Mucosa of stomach (tissue), 1 donor: ENCODE data around the gene PSMG3.

Experiments used
- H3K27me3 ChIP-seq: one replicate; pipeline ENCODE4 v1.7.0; 2013; ENCODE audit warnings: mild to moderate bottlenecking, low read length; ENCODE audit not compliant: control insufficient read depth, insufficient read depth
- H3K36me3 ChIP-seq: one replicate; pipeline ENCODE4 v1.7.0; 2013; ENCODE audit warnings: low read length; ENCODE audit not compliant: control insufficient read depth, insufficient read depth
- H3K4me1 ChIP-seq: one replicate; pipeline ENCODE4 v1.7.0; 2013; ENCODE audit warnings: mild to moderate bottlenecking, low read length; ENCODE audit not compliant: control insufficient read depth, insufficient read depth
- H3K4me3 ChIP-seq: one replicate; pipeline ENCODE4 v1.7.0; 2013; ENCODE audit warnings: low read length
- H3K9ac ChIP-seq: one replicate; pipeline ENCODE4 v1.7.0; 2013; ENCODE audit warnings: mild to moderate bottlenecking, low read length, moderate library complexity
- H3K9me3 ChIP-seq: one replicate; pipeline ENCODE4 v1.7.0; 2013; ENCODE audit warnings: mild to moderate bottlenecking, low read length, moderate library complexity; ENCODE audit not compliant: control insufficient read depth
- donor health status: Pancreatic carcinoma.

The PSMG3 gene

GRCh38 chr7:1558841-1559625, 10.8 kb downstream of the PSMG3 start:
- Histone ChIP-seq H3K4me3 (no peak overlapping the region), H3K9ac (peak overlapping the region; percentile 31), H3K4me1 (peaks cover 52% of the 10 kb centered on the region), H3K36me3 (no peaks in the 10 kb centered on the region), H3K27me3 (no peaks in the 10 kb centered on the region), H3K9me3 (no peaks in the 10 kb centered on the region)

GRCh38 chr7:1558181-1558811, 11.5 kb downstream of the PSMG3 start:
- Histone ChIP-seq H3K27me3 (no peaks in the 10 kb centered on the region), H3K9ac (peak overlapping the region; percentile 31), H3K4me1 (peaks cover 52% of the 10 kb centered on the region), H3K4me3 (no peak overlapping the region), H3K9me3 (no peaks in the 10 kb centered on the region), H3K36me3 (no peaks in the 10 kb centered on the region)

GRCh38 chr7:1557771-1558170, 12.1 kb downstream of the PSMG3 start:
- H3K9ac ChIP-seq = no peak overlapping the region
- H3K27me3 ChIP-seq = no peaks in the 10 kb centered on the region
- no peaks in the 10 kb centered on the region for H3K9me3 ChIP-seq
- H3K4me1 ChIP-seq = peaks cover 52% of the 10 kb centered on the region
- no peaks in the 10 kb centered on the region for H3K36me3 ChIP-seq
- no peak overlapping the region for H3K4me3 ChIP-seq

- Histone ChIP-seq H3K27me3 (no peaks in the 10 kb centered on the region), H3K4me1 (peaks cover 52% of the 10 kb centered on the region), H3K9ac (no peak overlapping the region), H3K36me3 (no peaks in the 10 kb centered on the region), H3K4me3 (no peak overlapping the region), H3K9me3 (no peaks in the 10 kb centered on the region)
Measured at GRCh38 chr7:1557006-1557405, 12.8 kb downstream of the PSMG3 start.

- Histone ChIP-seq H3K4me1 (peaks cover 51% of the 10 kb centered on the region), H3K27me3 (no peaks in the 10 kb centered on the region), H3K36me3 (no peaks in the 10 kb centered on the region), H3K9me3 (no peaks in the 10 kb centered on the region), H3K9ac (peak within 1 kb of the TSS; percentile 73), H3K4me3 (peak within 1 kb of the TSS; percentile 46)
Measured at GRCh38 chr7:1555813-1556543, 13.9 kb downstream of the PSMG3 start, which contains the start of gene TMEM184A. Gene TMEM184A, minus strand, starts transcription at chr7:1556205. Its CDS starts 721 bp downstream, at chr7:1555484.

GRCh38 chr7:1555046-1555812, 14.6 kb downstream of the PSMG3 start:
- Histone ChIP-seq H3K4me3 (peak overlapping the region; percentile 46), H3K4me1 (peaks cover 44% of the 10 kb centered on the region), H3K9me3 (no peaks in the 10 kb centered on the region), H3K9ac (peak overlapping the region; percentile 73), H3K36me3 (no peaks in the 10 kb centered on the region), H3K27me3 (no peaks in the 10 kb centered on the region)

GRCh38 chr7:1554333-1555045, 15.3 kb downstream of the PSMG3 start:
- Histone ChIP-seq H3K27me3 (no peaks in the 10 kb centered on the region), H3K36me3 (no peaks in the 10 kb centered on the region), H3K9ac (peak overlapping the region; percentile 73), H3K4me3 (peak overlapping the region; percentile 41), H3K9me3 (no peaks in the 10 kb centered on the region), H3K4me1 (peaks cover 37% of the 10 kb centered on the region)

- no peaks in the 10 kb centered on the region for H3K27me3 ChIP-seq
- H3K9ac ChIP-seq = no peak overlapping the region
- H3K4me3 ChIP-seq = no peak overlapping the region
- H3K9me3 ChIP-seq = no peaks in the 10 kb centered on the region
- peaks cover 29% of the 10 kb centered on the region for H3K4me1 ChIP-seq
- H3K36me3 ChIP-seq = no peaks in the 10 kb centered on the region
Measured at GRCh38 chr7:1553512-1554210, 16.2 kb downstream of the PSMG3 start.

- Histone ChIP-seq H3K4me1 (peaks cover 21% of the 10 kb centered on the region), H3K9me3 (no peaks in the 10 kb centered on the region), H3K36me3 (no peaks in the 10 kb centered on the region), H3K27me3 (no peaks in the 10 kb centered on the region), H3K4me3 (no peak overlapping the region), H3K9ac (no peak overlapping the region)
Measured at GRCh38 chr7:1552200-1552599, 17.6 kb downstream of the PSMG3 start.

- H3K27me3 ChIP-seq = no peaks in the 10 kb centered on the region
- no peak overlapping the region for H3K9ac ChIP-seq
- no peaks in the 10 kb centered on the region for H3K36me3 ChIP-seq
- no peaks in the 10 kb centered on the region for H3K9me3 ChIP-seq
- H3K4me1 ChIP-seq = peaks cover 14% of the 10 kb centered on the region
- H3K4me3 ChIP-seq = no peak overlapping the region
Measured at GRCh38 chr7:1550846-1551155, 19.0 kb downstream of the PSMG3 start.
